K562 (cell line): ENCODE data around the gene UNKL.

Experiments
- CBX8 ChIP-seq: fragments of 200-600 bp; sonication (generic); IDR thresholded peaks from 2 replicates; pipeline ENCODE4 v1.6.1; 2012; ENCODE audit warnings: borderline replicate concordance, mixed run types, low read depth, mild to moderate bottlenecking, moderate library complexity, mixed read lengths, low read length, control low read depth, inconsistent platforms; ENCODE audit not compliant: poor library complexity, severe bottlenecking; ENCODE audit errors: extremely low read depth
- CTBP1 ChIP-seq: fragments of 450-650 bp; IDR thresholded peaks from 2 replicates; pipeline ENCODE4 v1.6.1; 2016; ENCODE audit warnings: borderline replicate concordance
- EHMT2 ChIP-seq: fragments of 450-650 bp; IDR thresholded peaks from 2 replicates; pipeline ENCODE4 v1.6.1; 2018; ENCODE audit warnings: antibody characterized with exemption
- NR2C2 ChIP-seq, 2 experiments: fragments of 200-800 bp in 1 of 2; sonication (Bioruptor generic) in 1 of 2; sonication (generic) in 1 of 2; formaldehyde crosslinking in 1 of 2; IDR thresholded peaks; 2 replicates each; pipeline versions ENCODE4 v1.6.1 to v1.8.0; 2016 to 2022; ENCODE audit warnings: mild to moderate bottlenecking in 1 of 2, missing compliant biosample characterization in 1 of 2, missing genetic modification characterization in 1 of 2, missing genetic modification reagents in 1 of 2
- POLR2A ChIP-seq: fragments of 450-650 bp; conservative IDR thresholded peaks from 2 replicates; pipeline ENCODE4 v1.6.1; 2016
- SIX5 ChIP-seq, 2 experiments: IDR thresholded peaks; 2 replicates each; pipeline ENCODE4 v1.6.1; 2011; ENCODE audit warnings: low read length in 2 of 2, borderline replicate concordance in 1 of 2, low read depth in 1 of 2, mild to moderate bottlenecking in 1 of 2, moderate library complexity in 1 of 2; ENCODE audit not compliant: insufficient read depth in 1 of 2
- SP1 ChIP-seq: sonication (generic); formaldehyde crosslinking; IDR thresholded peaks from 2 replicates; pipeline ENCODE4 v1.8.1; 2022; ENCODE audit warnings: mild to moderate bottlenecking, missing genetic modification reagents
- YBX1 ChIP-seq: fragments of 450-650 bp; IDR thresholded peaks from 2 replicates; pipeline ENCODE4 v1.7.1; 2016; ENCODE audit warnings: mild to moderate bottlenecking
- ZNF274 ChIP-seq: IDR thresholded peaks from 2 replicates; pipeline ENCODE4 v1.6.1; 2011; ENCODE audit warnings: low read depth, mild to moderate bottlenecking, low read length, moderate library complexity, borderline replicate concordance
- ZSCAN29 ChIP-seq: fragments of 450-650 bp; IDR thresholded peaks from 2 replicates; pipeline ENCODE4 v1.6.1; 2017
- TF ChIP-seq, protein P1 (sequence below): fragments of 450-650 bp; IDR thresholded peaks from 2 replicates; pipeline ENCODE4 v1.6.1; 2016; ENCODE audit warnings: missing biosample characterization, missing genetic modification characterization
- TF ChIP-seq, protein P2 (sequence below), 3 experiments: IDR thresholded peaks in 2 of 3; conservative IDR thresholded peaks in 1 of 3; 2 replicates each; pipeline ENCODE4 v1.5.1; 2011 to 2012; ENCODE audit warnings: low read length in 3 of 3, mild to moderate bottlenecking in 3 of 3, control low read depth in 2 of 3, improper control_type of control experiment in 1 of 3, inconsistent platforms in 1 of 3, low read depth in 1 of 3, mixed read lengths in 1 of 3, moderate library complexity in 1 of 3; ENCODE audit not compliant: insufficient read depth in 2 of 3
- TF ChIP-seq, protein P3 (sequence below): sonication (generic); formaldehyde crosslinking; IDR thresholded peaks from 2 replicates; pipeline ENCODE4 v1.8.1; 2022; ENCODE audit warnings: missing genetic modification reagents

DNA sequence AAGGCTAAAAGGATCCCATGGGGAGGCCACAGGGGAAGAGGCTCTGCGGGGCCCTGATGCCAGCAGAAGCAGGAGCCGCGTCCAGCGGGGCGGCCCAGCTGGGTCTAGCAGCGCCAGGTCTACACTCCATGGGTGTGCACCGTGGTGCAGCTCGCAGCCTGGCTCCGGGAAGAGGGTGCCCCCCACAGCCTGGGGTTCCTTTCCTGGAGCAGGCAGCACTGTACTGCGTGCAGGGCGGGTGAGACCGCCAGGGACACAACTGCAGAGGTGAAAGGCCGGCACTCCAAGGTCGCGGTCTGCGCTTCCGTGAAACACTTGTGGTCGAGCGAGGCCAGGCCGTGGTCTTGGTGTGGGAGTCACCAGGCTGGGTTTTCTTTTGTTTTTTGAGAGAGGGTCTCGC, 36.3 kb upstream of the UNKL start:
- no peak for TF ChIP-seq ZSCAN29
- TF ChIP-seq POLR2A, result no peak
- TF ChIP-seq EHMT2, result no peak
- TF ChIP-seq CBX8, result no peak
- TF ChIP-seq, protein P1, sequence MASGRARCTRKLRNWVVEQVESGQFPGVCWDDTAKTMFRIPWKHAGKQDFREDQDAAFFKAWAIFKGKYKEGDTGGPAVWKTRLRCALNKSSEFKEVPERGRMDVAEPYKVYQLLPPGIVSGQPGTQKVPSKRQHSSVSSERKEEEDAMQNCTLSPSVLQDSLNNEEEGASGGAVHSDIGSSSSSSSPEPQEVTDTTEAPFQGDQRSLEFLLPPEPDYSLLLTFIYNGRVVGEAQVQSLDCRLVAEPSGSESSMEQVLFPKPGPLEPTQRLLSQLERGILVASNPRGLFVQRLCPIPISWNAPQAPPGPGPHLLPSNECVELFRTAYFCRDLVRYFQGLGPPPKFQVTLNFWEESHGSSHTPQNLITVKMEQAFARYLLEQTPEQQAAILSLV (tag), result no peak
- TF ChIP-seq, protein P2, sequence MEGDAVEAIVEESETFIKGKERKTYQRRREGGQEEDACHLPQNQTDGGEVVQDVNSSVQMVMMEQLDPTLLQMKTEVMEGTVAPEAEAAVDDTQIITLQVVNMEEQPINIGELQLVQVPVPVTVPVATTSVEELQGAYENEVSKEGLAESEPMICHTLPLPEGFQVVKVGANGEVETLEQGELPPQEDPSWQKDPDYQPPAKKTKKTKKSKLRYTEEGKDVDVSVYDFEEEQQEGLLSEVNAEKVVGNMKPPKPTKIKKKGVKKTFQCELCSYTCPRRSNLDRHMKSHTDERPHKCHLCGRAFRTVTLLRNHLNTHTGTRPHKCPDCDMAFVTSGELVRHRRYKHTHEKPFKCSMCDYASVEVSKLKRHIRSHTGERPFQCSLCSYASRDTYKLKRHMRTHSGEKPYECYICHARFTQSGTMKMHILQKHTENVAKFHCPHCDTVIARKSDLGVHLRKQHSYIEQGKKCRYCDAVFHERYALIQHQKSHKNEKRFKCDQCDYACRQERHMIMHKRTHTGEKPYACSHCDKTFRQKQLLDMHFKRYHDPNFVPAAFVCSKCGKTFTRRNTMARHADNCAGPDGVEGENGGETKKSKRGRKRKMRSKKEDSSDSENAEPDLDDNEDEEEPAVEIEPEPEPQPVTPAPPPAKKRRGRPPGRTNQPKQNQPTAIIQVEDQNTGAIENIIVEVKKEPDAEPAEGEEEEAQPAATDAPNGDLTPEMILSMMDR (IDR thresholded peaks at IDR 0.05 in 2 of 3, conservative IDR thresholded peaks at IDR 0.05 in 1 of 3; ENCODE audit: insufficient read depth in 2 of 3, low read depth in 1 of 3, low read length in 3 of 3), result no peak
- no peak for TF ChIP-seq YBX1
- TF ChIP-seq SP1, result no peak
- no peak for TF ChIP-seq CTBP1
- TF ChIP-seq, protein P3, sequence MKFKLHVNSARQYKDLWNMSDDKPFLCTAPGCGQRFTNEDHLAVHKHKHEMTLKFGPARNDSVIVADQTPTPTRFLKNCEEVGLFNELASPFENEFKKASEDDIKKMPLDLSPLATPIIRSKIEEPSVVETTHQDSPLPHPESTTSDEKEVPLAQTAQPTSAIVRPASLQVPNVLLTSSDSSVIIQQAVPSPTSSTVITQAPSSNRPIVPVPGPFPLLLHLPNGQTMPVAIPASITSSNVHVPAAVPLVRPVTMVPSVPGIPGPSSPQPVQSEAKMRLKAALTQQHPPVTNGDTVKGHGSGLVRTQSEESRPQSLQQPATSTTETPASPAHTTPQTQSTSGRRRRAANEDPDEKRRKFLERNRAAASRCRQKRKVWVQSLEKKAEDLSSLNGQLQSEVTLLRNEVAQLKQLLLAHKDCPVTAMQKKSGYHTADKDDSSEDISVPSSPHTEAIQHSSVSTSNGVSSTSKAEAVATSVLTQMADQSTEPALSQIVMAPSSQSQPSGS (CRISPR knock-in tag), result no peak
- TF ChIP-seq NR2C2 (CRISPR knock-in tag; IDR thresholded peaks at IDR 0.05), result no peak
- no peak for TF ChIP-seq NR2C2 (tag; IDR thresholded peaks at IDR 0.05)
- no peak for TF ChIP-seq SIX5 (IDR thresholded peaks at IDR 0.05; ENCODE audit: borderline replicate concordance in 1 of 2, insufficient read depth in 1 of 2, low read depth in 1 of 2, low read length in 2 of 2)
- TF ChIP-seq ZNF274, result no peak
